ENCODE measurements around the gene ZBTB8A. TPM values are rescaled to one million over a fixed set of nuclear protein-coding genes. Genes with fewer than 3 reads are reported as not detected.

The ZBTB8A gene
- total and polyA plus RNA-seq, 2 of the 13 experiments (the other 11 are each of a cell fraction or from before 2014, with no cell fraction given): 1.3 to 3.7 TPM

DNA sequence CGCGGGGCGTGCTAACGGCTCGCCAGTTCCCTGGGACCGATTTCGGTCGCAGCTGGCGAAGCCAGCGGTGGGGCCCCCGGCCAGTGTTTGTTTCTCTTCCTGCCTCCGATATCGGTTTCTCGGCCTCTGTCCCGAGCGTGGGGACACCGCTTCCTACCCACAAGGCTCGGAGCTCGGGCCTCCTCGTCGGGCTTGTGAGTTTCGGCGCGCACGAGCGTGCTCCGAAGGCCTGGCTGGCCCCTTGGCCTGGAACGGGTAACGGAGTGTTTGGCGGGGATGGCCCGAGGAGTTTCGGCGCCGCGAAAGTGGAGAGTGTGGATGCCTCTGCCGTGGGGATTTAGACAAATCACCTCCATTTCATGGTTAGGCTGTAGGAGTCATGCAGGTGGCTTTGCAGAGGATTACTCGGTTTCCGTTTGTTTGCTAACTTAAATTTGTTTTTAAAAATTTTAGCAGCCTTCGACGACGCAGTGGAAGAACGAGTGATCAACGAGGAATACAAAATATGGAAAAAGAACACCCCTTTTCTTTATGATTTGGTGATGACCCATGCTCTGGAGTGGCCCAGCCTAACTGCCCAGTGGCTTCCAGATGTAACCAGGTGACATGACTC lies 112.3 kb downstream of the ZBTB8A start (continued):
- TF ChIP-seq, protein P1, sequence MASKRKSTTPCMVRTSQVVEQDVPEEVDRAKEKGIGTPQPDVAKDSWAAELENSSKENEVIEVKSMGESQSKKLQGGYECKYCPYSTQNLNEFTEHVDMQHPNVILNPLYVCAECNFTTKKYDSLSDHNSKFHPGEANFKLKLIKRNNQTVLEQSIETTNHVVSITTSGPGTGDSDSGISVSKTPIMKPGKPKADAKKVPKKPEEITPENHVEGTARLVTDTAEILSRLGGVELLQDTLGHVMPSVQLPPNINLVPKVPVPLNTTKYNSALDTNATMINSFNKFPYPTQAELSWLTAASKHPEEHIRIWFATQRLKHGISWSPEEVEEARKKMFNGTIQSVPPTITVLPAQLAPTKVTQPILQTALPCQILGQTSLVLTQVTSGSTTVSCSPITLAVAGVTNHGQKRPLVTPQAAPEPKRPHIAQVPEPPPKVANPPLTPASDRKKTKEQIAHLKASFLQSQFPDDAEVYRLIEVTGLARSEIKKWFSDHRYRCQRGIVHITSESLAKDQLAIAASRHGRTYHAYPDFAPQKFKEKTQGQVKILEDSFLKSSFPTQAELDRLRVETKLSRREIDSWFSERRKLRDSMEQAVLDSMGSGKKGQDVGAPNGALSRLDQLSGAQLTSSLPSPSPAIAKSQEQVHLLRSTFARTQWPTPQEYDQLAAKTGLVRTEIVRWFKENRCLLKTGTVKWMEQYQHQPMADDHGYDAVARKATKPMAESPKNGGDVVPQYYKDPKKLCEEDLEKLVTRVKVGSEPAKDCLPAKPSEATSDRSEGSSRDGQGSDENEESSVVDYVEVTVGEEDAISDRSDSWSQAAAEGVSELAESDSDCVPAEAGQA (IDR thresholded peaks at IDR 0.05; ENCODE audit: low read depth): no peak
- TF ChIP-seq, protein P1 (CRISPR knock-in tag; IDR thresholded peaks at IDR 0.05; ENCODE audit: borderline replicate concordance): no peak
- TF ChIP-seq MED8 (CRISPR knock-in tag; IDR thresholded peaks at IDR 0.05; ENCODE audit: insufficient replicate concordance): no peak
- no peak for TF ChIP-seq BHLHE40 (IDR thresholded peaks at IDR 0.05; ENCODE audit: low read length)
- no peak for TF ChIP-seq SMARCE1 (IDR thresholded peaks at IDR 0.05; ENCODE audit: borderline replicate concordance)
- TF ChIP-seq RFX1 (IDR thresholded peaks at IDR 0.05): no peak
- TF ChIP-seq NFYB (CRISPR knock-in tag; IDR thresholded peaks at IDR 0.05): no peak
- no peak; the same call in 1 of the 2 replicates for TF ChIP-seq ZNF782 (CRISPR knock-in tag; IDR thresholded peaks at IDR 0.05; ENCODE audit: borderline replicate concordance)
- TF ChIP-seq, protein P2, sequence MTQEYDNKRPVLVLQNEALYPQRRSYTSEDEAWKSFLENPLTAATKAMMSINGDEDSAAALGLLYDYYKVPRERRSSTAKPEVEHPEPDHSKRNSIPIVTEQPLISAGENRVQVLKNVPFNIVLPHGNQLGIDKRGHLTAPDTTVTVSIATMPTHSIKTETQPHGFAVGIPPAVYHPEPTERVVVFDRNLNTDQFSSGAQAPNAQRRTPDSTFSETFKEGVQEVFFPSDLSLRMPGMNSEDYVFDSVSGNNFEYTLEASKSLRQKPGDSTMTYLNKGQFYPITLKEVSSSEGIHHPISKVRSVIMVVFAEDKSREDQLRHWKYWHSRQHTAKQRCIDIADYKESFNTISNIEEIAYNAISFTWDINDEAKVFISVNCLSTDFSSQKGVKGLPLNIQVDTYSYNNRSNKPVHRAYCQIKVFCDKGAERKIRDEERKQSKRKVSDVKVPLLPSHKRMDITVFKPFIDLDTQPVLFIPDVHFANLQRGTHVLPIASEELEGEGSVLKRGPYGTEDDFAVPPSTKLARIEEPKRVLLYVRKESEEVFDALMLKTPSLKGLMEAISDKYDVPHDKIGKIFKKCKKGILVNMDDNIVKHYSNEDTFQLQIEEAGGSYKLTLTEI (CRISPR knock-in tag; conservative IDR thresholded peaks at IDR 0.05): no peak
- TF ChIP-seq MIXL1 (CRISPR knock-in tag; IDR thresholded peaks at IDR 0.05): no peak
- TF ChIP-seq MAFK (conservative IDR thresholded peaks at IDR 0.05 in 1 of 2, IDR thresholded peaks at IDR 0.05 in 1 of 2; ENCODE audit: low read length in 2 of 2): no peak
- TF ChIP-seq, protein P3, sequence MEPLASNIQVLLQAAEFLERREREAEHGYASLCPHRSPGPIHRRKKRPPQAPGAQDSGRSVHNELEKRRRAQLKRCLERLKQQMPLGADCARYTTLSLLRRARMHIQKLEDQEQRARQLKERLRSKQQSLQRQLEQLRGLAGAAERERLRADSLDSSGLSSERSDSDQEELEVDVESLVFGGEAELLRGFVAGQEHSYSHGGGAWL (CRISPR knock-in tag; IDR thresholded peaks at IDR 0.05): no peak
- TF ChIP-seq GLI4 (CRISPR knock-in tag; IDR thresholded peaks at IDR 0.05; ENCODE audit: borderline replicate concordance): 0 out of 2 replicates have a peak, but pooled peaks have one; percentile 79
- TF ChIP-seq, protein P4, sequence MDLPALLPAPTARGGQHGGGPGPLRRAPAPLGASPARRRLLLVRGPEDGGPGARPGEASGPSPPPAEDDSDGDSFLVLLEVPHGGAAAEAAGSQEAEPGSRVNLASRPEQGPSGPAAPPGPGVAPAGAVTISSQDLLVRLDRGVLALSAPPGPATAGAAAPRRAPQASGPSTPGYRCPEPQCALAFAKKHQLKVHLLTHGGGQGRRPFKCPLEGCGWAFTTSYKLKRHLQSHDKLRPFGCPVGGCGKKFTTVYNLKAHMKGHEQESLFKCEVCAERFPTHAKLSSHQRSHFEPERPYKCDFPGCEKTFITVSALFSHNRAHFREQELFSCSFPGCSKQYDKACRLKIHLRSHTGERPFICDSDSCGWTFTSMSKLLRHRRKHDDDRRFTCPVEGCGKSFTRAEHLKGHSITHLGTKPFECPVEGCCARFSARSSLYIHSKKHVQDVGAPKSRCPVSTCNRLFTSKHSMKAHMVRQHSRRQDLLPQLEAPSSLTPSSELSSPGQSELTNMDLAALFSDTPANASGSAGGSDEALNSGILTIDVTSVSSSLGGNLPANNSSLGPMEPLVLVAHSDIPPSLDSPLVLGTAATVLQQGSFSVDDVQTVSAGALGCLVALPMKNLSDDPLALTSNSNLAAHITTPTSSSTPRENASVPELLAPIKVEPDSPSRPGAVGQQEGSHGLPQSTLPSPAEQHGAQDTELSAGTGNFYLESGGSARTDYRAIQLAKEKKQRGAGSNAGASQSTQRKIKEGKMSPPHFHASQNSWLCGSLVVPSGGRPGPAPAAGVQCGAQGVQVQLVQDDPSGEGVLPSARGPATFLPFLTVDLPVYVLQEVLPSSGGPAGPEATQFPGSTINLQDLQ (CRISPR knock-in tag; IDR thresholded peaks at IDR 0.05): no peak
- TF ChIP-seq HMGA1 (CRISPR knock-in tag; conservative IDR thresholded peaks at IDR 0.05): no peak
- no peak for TF ChIP-seq SMYD3 (CRISPR knock-in tag; IDR thresholded peaks at IDR 0.05)
- TF ChIP-seq POLR2A (IDR thresholded peaks at IDR 0.05; ENCODE audit: insufficient read depth in 1 of 2, low read depth in 2 of 2, low read length in 2 of 2): no peak

Measured in HepG2 (cell line).